Measurements from ENCODE around the gene BORA.
"Not testable (repeated sequence)": the region's sequence is repeated elsewhere in the genome, so short reads cannot be mapped to it uniquely, and the experiment has no call there.

BORA gene

GRCh38 chr13:72727417-72728289, at the start of gene BORA, which contains the start of gene MZT1:
Gene BORA, plus strand, starts transcription at chr13:72727923. Its CDS starts 1,018 bp downstream, at chr13:72728941.
Gene MZT1, minus strand, starts transcription at chr13:72727629. Its CDS starts 27 bp downstream, at chr13:72727602.
- peak; percentile 94 for DNase-seq

- no peak for DNase-seq
Observed at GRCh38 chr13:72678312-72678711, 49.4 kb upstream of the BORA start.

- DNase-seq, result no peak
Observed at GRCh38 chr13:72680353-72680752, 47.4 kb upstream of the BORA start.

- no peak for DNase-seq
Observed at GRCh38 chr13:72686766-72687165, 41.0 kb upstream of the BORA start.

- DNase-seq, result no peak
Observed at GRCh38 chr13:72689181-72689696, 38.5 kb upstream of the BORA start.

GRCh38 chr13:72692884-72693514, 34.7 kb upstream of the BORA start:
- DNase-seq, result no peak

- no peak for DNase-seq
Observed at GRCh38 chr13:72693832-72694231, 33.9 kb upstream of the BORA start.

GRCh38 chr13:72694314-72694713, 33.4 kb upstream of the BORA start:
- no peak for DNase-seq

GRCh38 chr13:72696579-72696978, 31.1 kb upstream of the BORA start:
- no peak for DNase-seq

- no peak for DNase-seq
Observed at GRCh38 chr13:72698164-72698563, 29.6 kb upstream of the BORA start.

- DNase-seq, result no peak
Observed at GRCh38 chr13:72700509-72700908, 27.2 kb upstream of the BORA start.

GRCh38 chr13:72716776-72717175, 10.9 kb upstream of the BORA start:
- no peak for DNase-seq

GRCh38 chr13:72726185-72726584, 1.5 kb upstream of the BORA start:
- DNase-seq, result not testable (repeated sequence)

- peak; percentile 63 for DNase-seq
Observed at GRCh38 chr13:72726726-72727416, 852 bp upstream of the BORA start.

GRCh38 chr13:72728290-72728605, 525 bp downstream of the BORA start:
- DNase-seq, result no peak

- DNase-seq, result no peak
Observed at GRCh38 chr13:72737033-72737432, 9.3 kb downstream of the BORA start.

GRCh38 chr13:72740015-72740414, 12.3 kb downstream of the BORA start:
- DNase-seq, result no peak

GRCh38 chr13:72745260-72745659, 17.5 kb downstream of the BORA start:
- no peak for DNase-seq

GRCh38 chr13:72751220-72751619, 23.5 kb downstream of the BORA start:
- DNase-seq, result no peak

- no peak for DNase-seq
Observed at GRCh38 chr13:72754111-72754510, 26.4 kb downstream of the BORA start.

- DNase-seq, result no peak
Observed at GRCh38 chr13:72757792-72758535, 30.2 kb downstream of the BORA start.

GRCh38 chr13:72760189-72760588, 32.5 kb downstream of the BORA start:
- DNase-seq, result no peak

GRCh38 chr13:72763411-72763810, 35.7 kb downstream of the BORA start:
- DNase-seq, result no peak
